CD4-positive, alpha-beta T cell treated with Interleukin-6 for 4 hours (primary cell): ENCODE measurements around the gene NOTCH3.

Source experiments
- DNase-seq: peaks from one replicate; pipeline ENCODE4 v3.0.0-alpha.2; 2020; ENCODE audit warnings: mixed read lengths

NOTCH3 gene

GRCh38 chr19:15235781-15236180, 35.0 kb upstream of the NOTCH3 start:
- no peak for DNase-seq

GRCh38 chr19:15234431-15235130, 33.8 kb upstream of the NOTCH3 start:
- no peak for DNase-seq

DNA sequence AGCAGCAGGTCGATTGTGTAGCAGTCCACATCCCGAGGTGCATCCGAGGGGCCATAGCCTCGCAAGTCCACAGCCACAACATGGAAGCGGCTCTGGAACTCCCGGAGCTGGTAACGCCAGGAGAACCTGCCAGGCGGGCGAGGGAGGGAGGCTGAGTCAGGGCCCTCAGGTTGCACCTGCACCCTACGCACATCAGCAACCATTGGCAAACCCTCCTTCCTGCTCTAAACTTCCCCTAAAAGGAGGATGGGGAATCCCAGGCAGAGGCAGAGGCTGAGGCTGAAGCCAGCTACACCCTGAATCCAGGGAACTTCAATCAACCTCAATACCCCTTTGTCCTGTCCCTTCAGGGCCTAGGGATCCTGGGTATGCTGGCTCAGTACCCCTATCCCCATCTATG, 30.5 kb upstream of the NOTCH3 start:
- DNase-seq = no peak

- DNase-seq = no peak
Observed at GRCh38 chr19:15227261-15227660, 26.5 kb upstream of the NOTCH3 start.

- DNase-seq = no peak
Observed at GRCh38 chr19:15225760-15226159, 25.0 kb upstream of the NOTCH3 start.

GRCh38 chr19:15223649-15224361, 23.0 kb upstream of the NOTCH3 start:
- DNase-seq = no peak

DNA sequence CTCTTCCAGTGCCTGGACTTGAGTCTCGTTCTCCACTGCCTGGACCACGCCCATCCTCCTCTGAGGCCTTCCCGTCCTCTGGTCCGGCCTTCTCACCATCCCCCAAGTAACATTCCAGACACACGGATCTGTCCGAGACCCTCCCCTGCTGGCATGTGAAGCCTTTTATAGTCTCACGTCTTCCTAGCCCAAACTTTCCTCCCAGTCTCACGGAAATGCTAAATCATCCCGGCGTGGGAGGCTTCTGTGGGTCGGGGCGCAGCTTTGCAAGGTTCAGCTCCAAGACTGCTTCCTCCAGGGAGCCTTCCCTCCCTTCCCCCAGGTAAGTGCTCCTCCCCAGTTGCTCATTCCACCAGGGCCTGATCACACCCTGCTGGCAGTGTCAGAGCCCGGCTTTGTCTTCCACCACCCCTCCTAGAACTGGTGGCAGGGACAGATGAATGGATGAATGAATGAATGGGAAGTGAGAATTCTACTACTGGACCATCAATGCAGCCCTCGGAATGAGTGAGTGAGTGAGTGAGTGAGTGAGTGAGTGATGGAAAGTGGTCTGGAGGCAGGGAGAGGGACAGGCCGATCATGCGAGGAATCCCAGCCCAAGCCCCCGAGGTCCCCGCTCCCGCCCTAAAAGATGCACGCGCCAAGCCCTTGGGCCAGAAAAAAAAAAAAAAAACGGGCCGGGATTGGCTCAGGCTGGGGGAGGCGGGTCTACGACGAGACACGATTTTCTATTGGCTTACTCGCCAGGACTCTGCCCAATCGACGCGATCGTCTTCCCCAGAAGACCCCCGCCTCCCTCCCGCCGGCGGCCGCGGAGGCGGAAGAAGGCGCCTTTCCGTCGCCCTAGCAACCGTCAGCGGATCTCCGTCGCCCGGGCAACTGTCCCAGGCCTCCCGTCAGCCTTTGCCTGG, 22.2 kb upstream of the NOTCH3 start:
- DNase-seq = peak; percentile 80

DNA sequence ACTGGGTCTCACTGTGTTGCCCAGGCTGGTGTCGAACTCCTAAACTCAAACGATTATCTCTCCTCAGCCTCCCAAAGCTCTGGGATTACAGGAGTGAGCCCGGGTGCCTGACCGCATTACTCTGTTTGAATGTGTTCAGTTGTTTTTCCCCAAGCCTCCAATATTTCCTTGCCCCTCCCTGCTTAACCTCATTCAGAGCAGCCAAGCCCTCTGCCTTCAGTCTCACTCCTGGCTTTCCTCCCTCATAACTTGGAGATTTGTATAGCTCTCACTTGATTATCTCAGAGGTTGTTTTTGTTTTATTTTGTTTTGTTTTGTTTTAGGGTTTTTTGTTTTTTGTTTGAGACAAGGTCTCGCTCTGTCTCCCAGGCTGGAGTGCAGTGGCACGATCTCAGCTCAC, 20.0 kb upstream of the NOTCH3 start:
- no peak for DNase-seq

DNA sequence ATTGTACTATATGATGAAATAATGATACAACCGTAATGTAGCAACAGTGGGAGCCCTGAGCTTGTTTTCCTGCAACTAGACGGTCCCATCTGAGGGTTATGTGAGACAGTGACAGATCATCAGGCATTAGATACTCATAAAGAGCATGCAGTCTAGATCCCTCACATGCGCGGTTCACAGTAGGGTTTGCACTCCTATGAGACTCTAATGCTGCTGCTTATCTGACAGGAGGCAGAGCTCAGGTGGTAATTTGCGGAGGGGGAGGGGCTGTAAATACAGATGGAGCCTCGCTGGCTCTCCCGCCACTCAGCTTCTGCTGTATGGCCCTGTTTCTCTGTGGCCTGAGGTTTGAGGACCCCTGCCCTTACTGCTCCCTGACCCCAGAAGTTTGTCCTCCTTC, 17.7 kb upstream of the NOTCH3 start:
- no peak for DNase-seq

- DNase-seq = no peak
Observed at GRCh38 chr19:15216363-15216762, 15.6 kb upstream of the NOTCH3 start.

DNA sequence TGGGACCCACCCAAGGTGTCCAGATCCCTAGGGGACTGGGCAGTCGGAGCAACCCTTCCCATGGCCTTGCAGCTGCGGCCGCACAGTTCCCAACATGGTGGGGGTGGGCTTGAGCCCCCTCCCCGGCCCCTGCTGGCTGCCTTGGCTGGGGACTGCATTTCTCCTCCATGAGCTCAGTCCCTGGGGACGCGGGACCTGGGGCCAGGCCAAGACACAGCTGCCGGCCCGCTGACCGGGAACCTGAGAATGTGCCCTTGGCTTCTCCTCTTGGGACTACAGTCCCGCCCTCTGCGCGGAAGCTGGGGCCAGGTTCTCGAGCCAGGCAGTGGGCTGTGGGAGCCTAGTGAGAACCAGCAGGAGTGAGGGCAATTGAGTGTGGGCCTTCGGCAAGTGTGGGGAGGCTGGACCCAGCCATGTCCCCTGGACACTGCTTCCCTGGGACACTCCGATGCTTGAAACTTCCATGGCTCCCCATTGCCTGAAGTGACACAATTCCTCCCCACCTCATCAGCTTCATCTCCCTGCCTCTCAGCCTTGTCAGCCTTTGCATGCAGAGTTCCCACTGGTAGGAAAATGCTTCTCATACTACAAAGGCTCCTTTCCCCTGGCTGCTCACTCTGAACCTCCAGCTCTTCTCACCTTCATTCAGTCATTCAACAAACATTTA, 13.1 kb upstream of the NOTCH3 start:
- DNase-seq = no peak

GRCh38 chr19:15212711-15213110, 11.9 kb upstream of the NOTCH3 start:
- no peak for DNase-seq

DNA sequence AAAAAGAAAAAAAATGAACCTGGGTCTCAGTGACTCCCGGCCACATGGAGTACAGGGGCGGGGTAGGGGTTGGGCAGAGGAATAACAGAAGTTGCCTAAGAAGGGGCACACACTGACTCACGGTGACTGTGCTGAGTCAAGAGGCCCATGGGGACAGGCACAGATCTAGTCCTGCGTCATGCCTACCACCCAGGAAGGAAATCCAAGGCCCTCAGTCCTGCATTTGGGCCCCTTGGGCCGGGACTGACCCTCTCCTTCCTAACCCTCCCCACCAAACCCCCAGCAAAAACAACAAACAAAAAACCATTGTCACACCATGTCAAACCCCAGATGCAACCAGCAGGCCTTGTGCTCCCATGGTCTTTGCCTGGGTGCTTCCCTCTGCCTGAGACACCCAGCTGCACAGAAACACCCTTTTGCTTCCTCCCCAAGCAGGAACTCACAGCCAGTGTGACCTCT, 9.6 kb upstream of the NOTCH3 start:
- DNase-seq = no peak

DNA sequence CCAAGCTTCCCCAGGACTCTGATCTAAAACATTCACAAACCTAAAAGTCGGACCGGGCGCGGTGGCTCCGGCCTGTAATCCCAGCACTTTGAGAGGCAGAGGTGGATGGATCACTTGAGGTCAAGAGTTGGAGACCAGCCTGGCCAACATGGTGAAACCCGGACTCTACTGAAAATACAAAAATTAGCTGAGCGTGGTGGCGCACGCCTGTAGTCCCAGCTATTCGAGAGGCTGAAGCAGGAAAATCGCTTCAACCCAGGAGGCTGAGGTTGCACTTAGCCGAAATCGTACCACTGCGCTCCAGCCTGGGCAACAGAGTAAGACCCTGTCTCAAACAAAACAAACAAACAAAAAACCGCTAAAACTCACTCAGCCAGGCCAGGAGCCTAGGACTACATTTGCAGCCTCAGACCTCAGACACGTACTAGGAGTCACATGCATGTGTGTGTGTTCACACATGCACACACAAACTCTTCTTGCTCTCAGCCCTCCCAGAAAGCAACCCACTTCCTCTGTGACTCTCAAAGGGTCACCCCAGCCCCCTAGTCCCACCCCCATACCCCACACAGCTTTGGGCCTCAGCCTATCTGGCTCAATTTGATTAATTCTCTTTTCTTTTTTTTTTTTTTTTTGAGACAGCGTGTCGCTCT, 704 bp upstream of the NOTCH3 start:
- no peak for DNase-seq

- no peak for DNase-seq
Observed at GRCh38 chr19:15199661-15200552, 888 bp downstream of the NOTCH3 start.

DNA sequence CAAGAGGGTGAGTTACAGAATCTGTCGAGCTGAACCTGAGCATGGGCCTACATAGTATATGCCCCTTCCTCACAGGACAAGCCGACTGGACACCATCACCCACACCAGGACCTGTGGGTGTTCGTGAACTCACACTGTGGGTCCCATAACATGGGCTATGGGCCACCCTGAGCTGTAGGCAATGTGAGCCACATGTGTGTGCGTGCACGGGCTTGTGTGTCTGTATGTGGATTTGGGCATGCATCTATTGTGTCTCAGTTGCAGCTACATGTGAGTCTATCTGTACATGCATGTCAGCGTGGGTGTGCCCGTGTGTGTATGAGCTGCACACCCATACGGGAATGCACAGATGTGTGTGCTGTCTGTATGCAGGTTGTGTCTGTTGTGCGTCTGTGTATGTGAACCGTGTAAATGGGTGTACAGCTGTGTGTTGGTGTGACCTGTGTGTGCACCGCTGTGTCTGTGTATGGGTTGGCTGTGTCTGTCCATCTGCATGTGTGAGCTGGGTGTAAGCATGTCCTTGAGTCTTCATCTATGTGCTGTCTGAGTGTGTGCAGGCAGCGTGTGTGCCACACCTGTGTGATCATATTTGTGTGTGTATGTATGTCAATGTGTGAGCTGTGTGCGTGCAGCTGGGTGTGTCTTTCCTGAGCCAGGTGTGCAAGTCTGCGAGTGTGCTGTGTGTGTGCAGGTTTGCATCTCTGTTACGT, 1.7 kb downstream of the NOTCH3 start:
- no peak for DNase-seq

GRCh38 chr19:15197942-15198341, 2.9 kb downstream of the NOTCH3 start:
- DNase-seq = no peak

- no peak for DNase-seq
Observed at GRCh38 chr19:15197275-15197941, 3.4 kb downstream of the NOTCH3 start.

DNA sequence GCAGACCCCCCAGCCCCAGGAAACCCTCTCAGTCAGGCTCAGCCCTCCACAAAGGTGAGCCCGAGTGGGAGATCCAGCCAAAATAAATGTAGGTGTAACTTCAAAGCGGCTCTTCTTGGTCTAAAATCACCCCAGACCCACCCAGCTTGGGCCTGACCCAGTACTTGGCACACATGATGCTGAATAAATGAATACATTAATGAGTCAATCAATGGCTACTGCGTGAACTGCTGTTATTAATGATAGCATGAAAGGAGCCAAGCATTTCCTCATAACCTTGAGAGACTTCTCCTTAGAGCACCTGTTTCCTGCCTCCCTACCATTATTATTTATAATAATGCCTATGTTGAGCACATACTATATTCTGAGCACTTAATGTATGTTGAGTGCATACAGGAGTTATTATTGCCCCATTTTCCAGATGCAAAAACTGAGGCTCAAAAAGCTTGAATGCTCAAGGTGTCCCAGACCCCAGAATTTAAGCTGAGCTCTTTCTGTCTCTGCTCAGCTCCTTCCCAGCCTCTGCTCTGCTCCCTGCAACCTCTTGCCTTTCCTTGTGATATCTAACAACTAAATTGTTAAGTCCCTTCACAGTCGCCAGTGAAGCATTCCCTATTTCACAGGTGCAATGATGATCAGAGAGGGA, 4.3 kb downstream of the NOTCH3 start:
- no peak for DNase-seq
